Stimulated activated naive CD8-positive, alpha-beta T cell treated with anti-CD3 and anti-CD28 coated beads, Interleukin-15, Interleukin-2, amounts not matched to agents 100 ng/mL and 50 ng/mL, for 24 hours (primary cell): ENCODE data around the gene HES5.
A peak's percentile ranks its signal among the peaks of the same experiment; 100 is the strongest.
"Not testable (repeated sequence)": the region's sequence is repeated elsewhere in the genome, so short reads cannot be mapped to it uniquely, and the experiment has no call there.

Experiments used
- H3K27ac Mint-ChIP-seq: one replicate; pipeline ENCODE4 v1.8.0; 2021; ENCODE audit warnings: mild to moderate bottlenecking, mixed read lengths
- H3K27me3 Mint-ChIP-seq: one replicate; pipeline ENCODE4 v1.8.0; 2021; ENCODE audit warnings: mixed read lengths
- H3K36me3 Mint-ChIP-seq: one replicate; pipeline ENCODE4 v1.8.0; 2021; ENCODE audit warnings: low read depth, mixed read lengths
- H3K4me1 Mint-ChIP-seq: one replicate; pipeline ENCODE4 v1.8.0; 2021; ENCODE audit warnings: low read depth, mixed read lengths
- H3K4me3 Mint-ChIP-seq: one replicate; pipeline ENCODE4 v1.8.0; 2021; ENCODE audit warnings: mild to moderate bottlenecking, mixed read lengths
- H3K9me3 Mint-ChIP-seq: one replicate; pipeline ENCODE4 v1.8.0; 2021; ENCODE audit warnings: mixed read lengths

The HES5 gene

GRCh38 chr1:2555634-2556276, 25.7 kb upstream of the HES5 start:
- peaks cover 46% of the 10 kb centered on the region for H3K4me1 Mint-ChIP-seq
- peak overlapping the region; percentile 91 for H3K4me3 Mint-ChIP-seq

GRCh38 chr1:2554621-2555387, 24.7 kb upstream of the HES5 start:
- Mint-ChIP-seq H3K4me3 (peak overlapping the region; percentile 91), H3K9me3 (no peaks in the 10 kb centered on the region), H3K27ac (peak overlapping the region; percentile 83), H3K36me3 (peaks cover 5% of the 10 kb centered on the region), H3K27me3 (no peaks in the 10 kb centered on the region), H3K4me1 (peaks cover 50% of the 10 kb centered on the region)

More at GRCh38 chr1:2555634-2556276, 25.7 kb upstream of the HES5 start:
- Mint-ChIP-seq H3K27me3 (no peaks in the 10 kb centered on the region), H3K36me3 (peaks cover 5% of the 10 kb centered on the region), H3K27ac (peak overlapping the region; percentile 96), H3K9me3 (no peaks in the 10 kb centered on the region)

- Mint-ChIP-seq H3K27me3 (no peaks in the 10 kb centered on the region), H3K27ac (no peak overlapping the region), H3K36me3 (peaks cover 5% of the 10 kb centered on the region), H3K4me3 (peak overlapping the region; percentile 91), H3K4me1 (peaks cover 58% of the 10 kb centered on the region), H3K9me3 (no peaks in the 10 kb centered on the region)
Observed at GRCh38 chr1:2553871-2554620, 24.0 kb upstream of the HES5 start.

GRCh38 chr1:2553076-2553475, 23.0 kb upstream of the HES5 start:
- peaks cover 57% of the 10 kb centered on the region for H3K4me1 Mint-ChIP-seq
- not testable (repeated sequence) for H3K27me3 Mint-ChIP-seq, H3K4me3 Mint-ChIP-seq, H3K36me3 Mint-ChIP-seq, H3K9me3 Mint-ChIP-seq, H3K27ac Mint-ChIP-seq

GRCh38 chr1:2552189-2552588, 22.1 kb upstream of the HES5 start:
- peaks cover 57% of the 10 kb centered on the region for H3K4me1 Mint-ChIP-seq
- H3K36me3 Mint-ChIP-seq = no peaks in the 10 kb centered on the region
- H3K27me3 Mint-ChIP-seq = no peaks in the 10 kb centered on the region
- no peak overlapping the region for H3K27ac Mint-ChIP-seq
- no peaks in the 10 kb centered on the region for H3K9me3 Mint-ChIP-seq
- H3K4me3 Mint-ChIP-seq = no peak overlapping the region

- H3K36me3 Mint-ChIP-seq, H3K4me3 Mint-ChIP-seq, H3K27me3 Mint-ChIP-seq, H3K27ac Mint-ChIP-seq, H3K9me3 Mint-ChIP-seq: not testable (repeated sequence)
- peaks cover 57% of the 10 kb centered on the region for H3K4me1 Mint-ChIP-seq
Observed at GRCh38 chr1:2551544-2551943, 21.5 kb upstream of the HES5 start.

- not testable (repeated sequence) for H3K27ac Mint-ChIP-seq, H3K9me3 Mint-ChIP-seq, H3K27me3 Mint-ChIP-seq, H3K4me3 Mint-ChIP-seq, H3K36me3 Mint-ChIP-seq
- peaks cover 50% of the 10 kb centered on the region for H3K4me1 Mint-ChIP-seq
Observed at GRCh38 chr1:2550309-2550861, 20.3 kb upstream of the HES5 start.

- H3K4me3 Mint-ChIP-seq = peak overlapping the region; percentile 81
- peak overlapping the region; percentile 95 for H3K27ac Mint-ChIP-seq
- H3K27me3 Mint-ChIP-seq, H3K9me3 Mint-ChIP-seq, H3K36me3 Mint-ChIP-seq: not testable (repeated sequence)
- peaks cover 41% of the 10 kb centered on the region for H3K4me1 Mint-ChIP-seq
Observed at GRCh38 chr1:2549367-2550029, 19.4 kb upstream of the HES5 start.

GRCh38 chr1:2548068-2548589, 18.1 kb upstream of the HES5 start:
- H3K27me3 Mint-ChIP-seq = no peaks in the 10 kb centered on the region
- peaks cover 37% of the 10 kb centered on the region for H3K4me1 Mint-ChIP-seq
- H3K9me3 Mint-ChIP-seq = no peaks in the 10 kb centered on the region
- peak overlapping the region; percentile 81 for H3K4me3 Mint-ChIP-seq
- peak overlapping the region; percentile 95 for H3K27ac Mint-ChIP-seq
- no peaks in the 10 kb centered on the region for H3K36me3 Mint-ChIP-seq

- Mint-ChIP-seq H3K9me3 (no peaks in the 10 kb centered on the region), H3K4me1 (peaks cover 37% of the 10 kb centered on the region), H3K27ac (peak overlapping the region; percentile 95), H3K27me3 (no peaks in the 10 kb centered on the region), H3K4me3 (peak overlapping the region; percentile 81), H3K36me3 (no peaks in the 10 kb centered on the region)
Observed at GRCh38 chr1:2547210-2548067, 17.4 kb upstream of the HES5 start.

GRCh38 chr1:2546515-2547209, 16.6 kb upstream of the HES5 start:
- Mint-ChIP-seq H3K4me3 (peak overlapping the region; percentile 81), H3K9me3 (no peaks in the 10 kb centered on the region), H3K27ac (peak overlapping the region; percentile 95), H3K27me3 (no peaks in the 10 kb centered on the region), H3K36me3 (no peaks in the 10 kb centered on the region), H3K4me1 (peaks cover 37% of the 10 kb centered on the region)

GRCh38 chr1:2545754-2546514, 15.9 kb upstream of the HES5 start:
- Mint-ChIP-seq H3K4me1 (peaks cover 33% of the 10 kb centered on the region), H3K9me3 (no peaks in the 10 kb centered on the region), H3K27me3 (no peaks in the 10 kb centered on the region), H3K4me3 (peak overlapping the region; percentile 81), H3K27ac (peak overlapping the region; percentile 95), H3K36me3 (no peaks in the 10 kb centered on the region)
